ENCODE results near the gene MRPL9.
A peak's percentile ranks its signal among the peaks of the same experiment; 100 is the strongest.

The MRPL9 gene

GRCh38 chr1:151762941-151763921, at the start of gene MRPL9:
Gene MRPL9, minus strand, starts transcription at chr1:151763496. Its CDS starts 17 bp downstream, at chr1:151763479.
- DNase-seq (ENCODE audit: low read depth): peak; percentile 76

DNA sequence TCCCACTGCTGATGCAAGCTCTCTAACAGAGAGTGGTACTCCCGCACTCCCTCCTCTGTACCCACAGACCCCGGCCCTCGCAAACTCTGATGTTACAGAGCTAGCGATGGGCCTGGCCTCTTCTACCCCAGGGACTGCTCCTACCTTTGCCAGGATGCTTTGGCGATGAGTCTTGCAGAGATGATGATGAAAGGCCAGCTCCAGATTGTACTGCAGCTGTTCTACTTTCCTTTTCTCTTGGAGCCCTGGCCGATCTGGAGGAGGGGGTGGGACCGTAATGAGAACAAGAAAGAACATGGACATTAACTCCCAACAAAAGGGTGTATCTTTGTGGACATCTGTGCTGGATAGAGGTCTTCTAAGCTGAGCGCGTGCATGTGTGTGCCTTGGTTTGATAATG, 47.9 kb upstream of the MRPL9 start:
- no peak for DNase-seq (ENCODE audit: low read depth)

DNA sequence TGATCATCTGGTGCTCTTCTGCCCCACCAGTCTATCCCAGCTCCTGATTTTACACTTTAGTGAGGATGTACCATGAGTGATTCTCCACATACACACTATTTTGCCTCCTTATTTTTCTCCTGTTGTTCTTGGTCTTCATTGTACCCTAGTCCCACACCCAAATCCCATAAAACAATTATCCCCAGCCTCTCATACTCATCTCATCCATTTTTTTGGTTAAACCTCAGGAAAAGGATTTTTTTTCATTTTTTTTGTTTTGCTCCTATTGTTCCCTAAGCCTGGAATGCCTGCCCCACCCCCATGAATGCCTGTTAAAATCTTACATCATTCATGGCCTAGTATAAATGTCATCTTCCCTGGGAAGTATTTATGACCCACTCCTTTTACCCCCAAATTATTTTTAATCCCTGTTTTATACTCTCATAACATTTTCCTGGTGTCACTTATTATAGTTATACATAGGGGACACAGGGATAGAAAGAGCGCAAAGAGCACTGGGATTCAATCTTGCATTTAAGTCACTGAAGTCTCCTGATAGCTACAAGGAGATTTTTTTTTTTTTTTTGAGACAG, 46.8 kb upstream of the MRPL9 start:
- no peak for DNase-seq (ENCODE audit: low read depth)

GRCh38 chr1:151809290-151809984, 46.1 kb upstream of the MRPL9 start:
- no peak for DNase-seq (ENCODE audit: low read depth)

DNA sequence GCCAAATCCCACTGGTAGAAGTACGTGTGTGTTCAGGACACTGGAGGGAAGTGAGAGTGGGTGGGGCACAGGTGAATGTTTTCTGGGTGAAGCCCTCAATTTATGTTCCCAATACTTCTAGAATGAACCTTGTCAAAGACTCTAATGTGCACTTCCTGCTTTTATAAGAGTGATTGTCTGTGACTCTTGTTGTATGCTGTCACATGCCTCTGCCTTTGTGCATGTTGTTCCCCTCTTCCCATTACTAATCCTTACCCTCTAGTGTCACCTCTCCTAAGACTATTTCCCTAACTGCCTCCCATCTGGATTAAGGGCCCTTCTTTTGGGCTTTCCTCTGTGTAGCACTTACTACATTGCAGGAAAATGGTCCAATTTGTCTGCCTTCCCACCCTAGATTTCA, 44.5 kb upstream of the MRPL9 start:
- no peak for DNase-seq (ENCODE audit: low read depth)

GRCh38 chr1:151807131-151807530, 43.8 kb upstream of the MRPL9 start:
- DNase-seq (ENCODE audit: low read depth): no peak

- no peak for DNase-seq (ENCODE audit: low read depth)
Measured at GRCh38 chr1:151806170-151806569, 42.9 kb upstream of the MRPL9 start.

- no peak for DNase-seq (ENCODE audit: low read depth)
Measured at GRCh38 chr1:151805066-151805820, 41.9 kb upstream of the MRPL9 start, which contains the start of gene LINGO4. Gene LINGO4, minus strand, starts transcription at chr1:151805419. Its CDS starts 2,715 bp downstream, at chr1:151802704.

DNA sequence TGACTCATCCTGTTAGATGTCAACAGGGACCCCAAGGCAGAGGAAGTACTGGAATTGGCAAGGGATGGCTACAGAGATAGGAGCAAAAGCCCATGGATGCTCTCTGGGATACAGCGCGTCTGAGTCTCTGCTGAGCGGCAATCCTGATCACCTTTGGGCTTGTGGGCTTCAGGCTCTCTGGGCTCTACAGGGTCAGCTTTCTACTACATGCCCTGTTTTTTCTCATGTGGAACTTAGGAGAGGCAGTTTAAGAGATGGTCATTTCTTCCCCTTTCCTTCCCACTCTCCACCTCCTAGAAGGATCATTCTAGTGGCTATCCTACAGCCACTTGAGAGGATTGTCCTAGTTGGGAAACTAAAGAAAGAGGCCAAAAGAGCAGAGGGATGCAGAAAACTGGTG, 40.6 kb upstream of the MRPL9 start:
- no peak for DNase-seq (ENCODE audit: low read depth)

DNA sequence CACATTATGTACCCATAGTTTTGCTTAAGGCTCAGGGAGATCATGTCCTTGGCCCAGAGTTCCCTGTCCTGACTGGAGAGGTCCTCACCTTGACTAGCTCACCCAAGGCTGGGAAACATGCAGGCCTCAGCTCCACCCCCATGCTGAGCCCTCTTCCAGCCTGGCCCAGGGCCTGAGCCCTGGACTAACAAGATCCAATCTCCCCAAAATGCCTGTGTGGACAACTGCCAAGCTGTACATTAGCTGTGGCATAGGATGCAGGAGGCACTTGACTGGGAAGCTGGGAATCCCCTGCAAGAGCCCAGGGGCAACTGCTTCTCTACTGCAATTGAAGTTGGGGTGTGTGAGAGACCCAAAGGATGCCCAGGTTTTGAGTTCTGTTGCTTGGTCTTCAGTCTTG, 39.9 kb upstream of the MRPL9 start:
- no peak for DNase-seq (ENCODE audit: low read depth)

- DNase-seq (ENCODE audit: low read depth): no peak
Measured at GRCh38 chr1:151802372-151802771, 39.1 kb upstream of the MRPL9 start.

DNA sequence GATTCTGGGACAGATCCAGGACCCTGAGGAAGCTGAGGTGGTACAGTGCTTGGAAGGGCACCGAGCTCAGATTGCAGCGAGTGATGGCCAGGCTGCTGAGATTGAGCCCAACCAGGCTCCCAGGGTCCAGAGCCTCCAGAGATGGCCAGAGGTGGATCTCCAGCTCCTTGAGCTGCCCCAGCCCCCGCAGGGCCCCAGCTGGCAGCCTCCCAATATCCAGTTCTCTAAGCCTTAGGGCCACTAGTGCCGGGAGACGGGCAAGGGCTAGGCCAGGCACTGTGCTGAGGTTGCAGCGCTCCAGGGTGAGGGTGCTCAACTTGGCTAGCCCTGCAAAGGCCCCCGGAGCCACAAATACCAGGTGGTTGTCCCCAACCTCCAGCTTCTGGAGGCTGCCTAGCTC, 38.5 kb upstream of the MRPL9 start:
- no peak for DNase-seq (ENCODE audit: low read depth)

GRCh38 chr1:151801310-151801820, 38.1 kb upstream of the MRPL9 start:
- DNase-seq (ENCODE audit: low read depth): no peak

DNA sequence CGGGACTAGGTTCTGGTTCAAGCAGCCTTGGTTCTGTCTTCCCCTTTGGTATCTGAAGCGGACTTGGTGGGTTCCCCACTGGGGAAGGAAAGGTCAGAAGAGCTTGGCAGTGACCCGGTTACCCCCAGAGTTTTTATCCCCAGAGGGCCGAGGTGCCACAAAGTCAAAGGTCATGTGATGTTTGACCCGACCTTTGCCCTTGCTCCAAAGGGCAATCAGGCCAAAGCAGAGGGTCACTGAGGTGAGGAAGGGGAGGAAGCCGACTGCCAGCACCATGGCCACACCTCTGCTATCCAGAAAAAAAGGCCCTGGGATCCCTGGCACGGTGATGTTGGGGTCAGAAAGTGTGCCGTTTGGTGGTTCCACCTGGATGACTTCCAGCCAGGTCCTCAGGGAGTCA, 37.5 kb upstream of the MRPL9 start:
- DNase-seq (ENCODE audit: low read depth): no peak

DNA sequence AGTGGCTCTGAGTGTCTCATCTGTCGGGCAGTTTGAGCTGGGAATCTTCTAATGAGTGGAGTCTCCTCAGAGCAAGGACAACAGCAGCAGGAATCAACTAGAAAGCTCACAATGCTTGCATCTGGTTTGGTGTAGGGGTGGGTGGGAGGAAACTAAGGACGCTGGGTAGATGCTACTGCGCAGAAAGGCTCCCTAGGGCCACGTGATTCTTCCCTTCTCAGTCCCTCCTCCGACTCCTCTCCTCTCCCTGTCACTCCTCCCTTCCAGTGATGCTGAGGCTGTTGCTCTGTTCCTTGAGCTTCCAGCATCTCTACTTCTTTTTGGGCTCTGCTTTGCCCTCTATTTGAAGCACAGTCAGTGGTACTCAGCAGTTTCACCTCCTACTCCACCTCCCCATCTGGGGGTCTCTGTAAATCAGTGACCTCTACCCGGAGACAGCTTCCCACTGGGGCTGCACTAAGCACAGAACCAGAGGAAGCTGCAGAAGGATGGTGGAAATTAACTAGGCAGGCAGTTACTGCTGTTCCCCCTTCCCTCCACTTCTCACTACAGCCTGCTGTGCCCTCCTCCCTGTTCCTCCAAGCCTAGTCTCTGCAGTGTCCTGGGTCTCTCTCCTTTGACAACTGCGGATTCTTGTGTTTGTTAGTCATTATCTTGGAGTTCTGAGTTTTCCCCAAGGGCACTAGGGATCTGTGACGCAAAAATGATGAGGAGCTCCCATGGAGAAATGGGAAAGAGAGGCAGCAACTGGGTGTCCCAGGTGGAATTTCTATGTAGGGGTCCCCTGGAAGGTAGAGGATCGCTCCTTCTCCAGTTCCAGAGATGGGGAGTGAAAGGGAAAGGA, 36.1 kb upstream of the MRPL9 start:
- no peak for DNase-seq (ENCODE audit: low read depth)

DNA sequence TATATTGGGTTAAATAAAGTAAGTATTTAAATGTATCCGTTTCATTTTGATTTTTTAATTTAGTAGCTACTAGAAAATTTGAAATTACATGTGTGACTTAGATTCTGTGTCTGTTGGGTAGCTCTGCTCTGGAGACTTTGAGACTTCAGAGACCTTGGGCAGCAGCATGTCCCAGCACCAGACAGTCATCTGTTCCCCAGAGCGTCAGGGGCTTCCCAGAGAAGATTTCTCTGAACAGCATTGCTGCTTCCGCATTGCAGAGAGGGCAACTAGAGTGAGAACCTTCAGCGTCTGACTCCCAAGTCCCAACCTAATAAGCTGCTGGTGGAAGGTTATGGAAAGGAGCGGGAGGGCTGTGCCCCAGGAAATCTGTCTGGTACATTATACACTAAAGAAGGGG, 35.3 kb upstream of the MRPL9 start:
- no peak for DNase-seq (ENCODE audit: low read depth)

DNA sequence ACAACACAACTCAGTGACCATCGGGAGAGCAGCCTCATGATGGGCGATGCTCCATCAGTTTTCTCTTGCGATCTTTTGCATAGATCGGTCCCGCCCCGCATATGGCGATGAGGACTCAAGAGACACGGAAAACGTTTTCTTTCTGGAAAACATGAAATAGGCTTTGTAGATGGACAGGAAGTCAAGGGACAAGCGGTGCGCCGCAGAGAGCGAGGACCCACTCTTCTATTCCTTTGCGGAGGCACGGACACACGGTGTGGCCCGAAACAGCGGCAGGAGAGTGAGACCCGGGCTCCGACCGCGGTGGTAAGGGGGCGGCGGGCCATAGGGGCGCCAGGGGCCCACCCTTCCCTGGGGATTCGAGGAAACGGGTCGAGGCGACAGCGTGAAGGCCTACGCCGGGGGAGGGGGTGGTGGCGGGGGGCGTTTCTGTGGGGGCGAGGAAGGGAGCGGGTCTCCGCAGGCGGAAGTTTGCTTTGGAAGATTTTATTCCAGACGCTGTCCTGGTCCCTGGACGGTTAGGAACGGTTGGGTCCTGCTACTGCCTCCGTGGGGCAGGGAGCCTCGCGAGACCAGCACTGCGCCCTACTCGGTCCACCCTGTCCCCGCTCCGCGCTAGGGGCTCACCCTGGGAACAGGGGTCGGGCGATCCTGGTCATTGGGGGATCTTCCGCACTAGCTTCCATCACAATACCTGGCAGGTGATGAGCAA, 27.8 kb upstream of the MRPL9 start:
- no peak for DNase-seq (ENCODE audit: low read depth)

DNA sequence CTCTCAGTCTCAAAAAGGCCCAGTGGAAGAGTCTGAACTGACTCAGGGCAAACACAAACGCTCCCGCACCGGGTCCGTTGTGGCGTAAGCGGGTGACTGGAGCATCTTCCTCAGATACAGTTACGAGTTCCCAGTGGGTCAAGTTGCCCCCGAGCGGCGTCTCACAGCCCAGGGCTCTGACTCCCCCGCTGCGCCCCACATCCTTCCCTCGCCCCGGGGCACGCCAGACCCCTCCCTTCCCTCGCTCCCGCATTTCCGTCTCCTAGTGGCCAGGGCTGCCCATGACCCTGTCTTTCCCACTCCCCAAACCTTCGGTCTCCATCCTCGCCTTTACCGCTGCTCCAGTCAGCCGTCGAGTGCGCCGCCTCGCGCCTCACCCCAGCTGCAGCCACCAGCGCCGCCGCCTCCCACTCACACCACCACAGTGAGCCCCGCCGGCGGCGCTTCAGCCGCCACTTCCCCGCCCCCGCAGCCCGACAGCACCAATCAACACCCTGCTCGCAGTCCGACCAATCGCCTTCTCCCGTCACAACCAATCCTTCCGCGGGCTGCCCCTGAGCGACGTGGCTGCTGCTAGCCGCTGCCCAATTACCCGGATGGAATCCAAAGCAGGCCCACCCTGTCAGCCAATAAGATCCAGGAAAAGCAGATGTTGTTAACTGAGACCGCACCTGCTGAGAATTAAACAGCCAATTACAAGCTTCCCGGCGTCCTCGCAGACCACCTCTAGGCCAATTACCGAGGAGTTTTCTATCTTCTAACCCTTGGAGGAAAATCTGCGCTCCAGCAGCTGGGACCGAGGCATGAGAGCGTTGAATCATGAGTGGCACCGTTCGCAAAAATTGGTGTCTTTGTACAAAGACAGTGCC, 27.0 kb upstream of the MRPL9 start, which contains the start of gene TDRKH:
Gene TDRKH (minus strand): TSS at position 430 of the 869 bp plus-strand sequence. CDS start 7,478 bp downstream, outside the sequence.
- DNase-seq (ENCODE audit: low read depth): peak; percentile 100

DNA sequence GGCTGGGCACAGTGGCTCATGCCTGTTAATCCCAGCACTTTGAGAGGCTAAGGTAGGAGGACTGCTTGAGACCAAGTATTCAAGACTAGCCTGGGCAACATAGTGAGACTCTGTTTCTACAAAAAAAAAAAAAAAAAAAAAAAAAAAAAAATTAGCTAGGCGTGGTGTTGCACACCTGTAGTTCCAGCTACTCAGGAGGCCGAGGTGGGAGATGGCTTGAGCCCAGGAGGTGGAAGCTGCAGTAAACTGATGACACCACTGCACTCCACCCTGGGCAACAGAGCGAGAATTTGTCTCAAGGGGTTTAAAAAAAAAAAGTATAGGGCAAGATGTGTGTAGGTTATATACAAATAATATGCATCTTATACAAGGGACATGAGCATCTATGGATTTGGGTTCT, 24.4 kb upstream of the MRPL9 start:
- DNase-seq (ENCODE audit: low read depth): no peak
